Heart left ventricle (tissue), 13 donors: ENCODE measurements around the gene ZNRD2.

ENCODE experiments used
- POLR2A ChIP-seq, 2 donors: fragments of 450-650 bp; IDR thresholded peaks; one replicate each; pipeline ENCODE4 v1.6.1; 2017; ENCODE audit warnings: antibody characterized with exemption in 2 of 2, mild to moderate bottlenecking in 2 of 2, moderate library complexity in 2 of 2
- TF ChIP-seq, protein P1 (sequence below), 12 donors: fragments of 200-600 bp; sonication (generic) in 4 of 12; IDR thresholded peaks; one replicate each; pipeline versions ENCODE4 v1.5.0 to v1.8.0; 2018 to 2022; ENCODE audit warnings: antibody characterized with exemption in 12 of 12, mild to moderate bottlenecking in 5 of 12
- donor health status: ischemic (EF 13 %, LVEDD 7.1; RV severe dilation, severe dysfunction).
- donor health status: DM: no; HTN: yes; CAD: no.
- donor health status: DM: no; HTN: no; CAD: no.
- donor health status: ischemic (EF 25% LVEDD 6.9; RV normal size, moderate dysfunction).
- donor health status: ischemic (EF 25% LVEDD 5.7; RV mildly dilated, moderate dysfunction).
- donor health status: ischemic (EF 35%, LVEDD 5.7; RV mildly dilated, moderate dysfunction).
- donor health status: nonischemic (EF 11% LVEDD 7.7; RV severe dilation, severe dysfunction).
- donor health status: DM: yes; HTN: yes; CAD: no.
- donor health status: PGD.
- donor health status: ischemic (EF 29% LVEDD 5.4; RV normal size, mild dysfunction).
- donor health status: nonischemic (EF 23%, LVEDD 6.1; RV moderate dilation, normal function).

DNA sequence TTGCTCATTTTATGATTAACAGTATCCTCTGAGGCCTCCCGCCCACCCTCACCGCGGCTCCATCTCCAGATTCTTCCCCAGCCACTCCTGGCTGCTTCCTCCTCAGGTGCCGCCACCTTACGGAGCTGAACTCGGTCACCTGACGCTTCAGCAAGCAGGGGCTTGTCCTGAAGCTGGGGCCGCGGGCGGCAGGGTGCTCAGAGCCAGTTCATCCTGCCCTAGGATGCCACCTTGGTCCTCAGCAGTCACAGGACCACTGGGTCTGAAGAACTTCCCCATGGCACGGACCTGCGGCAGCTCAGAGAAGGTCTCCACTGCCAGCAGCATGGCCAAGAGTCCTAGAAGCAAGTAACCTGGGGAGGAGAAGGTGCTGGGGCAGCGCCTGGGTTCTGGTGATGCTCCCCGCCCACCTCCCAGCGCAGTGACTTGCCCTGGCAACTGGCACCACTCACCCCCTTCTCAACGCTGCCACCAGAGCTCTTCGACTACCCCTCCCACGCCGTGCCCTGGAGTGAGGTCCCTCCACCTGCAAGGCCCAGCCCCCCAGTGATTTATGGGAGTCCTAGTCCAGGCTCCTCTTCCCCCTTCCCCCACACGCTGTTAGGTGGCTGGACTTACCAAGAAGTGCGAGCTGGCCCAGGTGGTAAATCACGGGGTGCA is 22.7 kb downstream of the ZNRD2 start:
- TF ChIP-seq, protein P1, sequence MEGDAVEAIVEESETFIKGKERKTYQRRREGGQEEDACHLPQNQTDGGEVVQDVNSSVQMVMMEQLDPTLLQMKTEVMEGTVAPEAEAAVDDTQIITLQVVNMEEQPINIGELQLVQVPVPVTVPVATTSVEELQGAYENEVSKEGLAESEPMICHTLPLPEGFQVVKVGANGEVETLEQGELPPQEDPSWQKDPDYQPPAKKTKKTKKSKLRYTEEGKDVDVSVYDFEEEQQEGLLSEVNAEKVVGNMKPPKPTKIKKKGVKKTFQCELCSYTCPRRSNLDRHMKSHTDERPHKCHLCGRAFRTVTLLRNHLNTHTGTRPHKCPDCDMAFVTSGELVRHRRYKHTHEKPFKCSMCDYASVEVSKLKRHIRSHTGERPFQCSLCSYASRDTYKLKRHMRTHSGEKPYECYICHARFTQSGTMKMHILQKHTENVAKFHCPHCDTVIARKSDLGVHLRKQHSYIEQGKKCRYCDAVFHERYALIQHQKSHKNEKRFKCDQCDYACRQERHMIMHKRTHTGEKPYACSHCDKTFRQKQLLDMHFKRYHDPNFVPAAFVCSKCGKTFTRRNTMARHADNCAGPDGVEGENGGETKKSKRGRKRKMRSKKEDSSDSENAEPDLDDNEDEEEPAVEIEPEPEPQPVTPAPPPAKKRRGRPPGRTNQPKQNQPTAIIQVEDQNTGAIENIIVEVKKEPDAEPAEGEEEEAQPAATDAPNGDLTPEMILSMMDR (IDR thresholded peaks at IDR 0.05): no peak
- no peak for TF ChIP-seq POLR2A (IDR thresholded peaks at IDR 0.05)
